ENCODE results near the gene ZDHHC20.

GRCh38 chr13:21405309-21405708 is 53.8 kb downstream of the ZDHHC20 start:
- no peak for TF ChIP-seq POLR2AphosphoS2 (IDR thresholded peaks at IDR 0.05; ENCODE audit: low read depth, low read length)
- TF ChIP-seq EP300 (IDR thresholded peaks at IDR 0.05; ENCODE audit: borderline replicate concordance in 1 of 2, control insufficient read depth in 1 of 2, low read depth in 2 of 2, low read length in 2 of 2): no peak
- no peak for TF ChIP-seq RB1 (IDR thresholded peaks at IDR 0.05; ENCODE audit: borderline replicate concordance)
- no peak for TF ChIP-seq SRF (IDR thresholded peaks at IDR 0.05; ENCODE audit: low read depth in 2 of 2, low read length in 2 of 2)
- no peak for TF ChIP-seq SIN3A (IDR thresholded peaks at IDR 0.05; ENCODE audit: low read depth, low read length)
- TF ChIP-seq JUNB (IDR thresholded peaks at IDR 0.05): no peak
- no peak for TF ChIP-seq RAD21 (IDR thresholded peaks at IDR 0.05; ENCODE audit: insufficient read depth, low read depth, low read length)
- TF ChIP-seq HDAC2 (IDR thresholded peaks at IDR 0.05): no peak
- no peak for TF ChIP-seq EGR1 (IDR thresholded peaks at IDR 0.05; ENCODE audit: borderline replicate concordance in 1 of 2, low read depth in 2 of 2, low read length in 2 of 2)
- no peak for TF ChIP-seq YY1 (IDR thresholded peaks at IDR 0.05; ENCODE audit: low read depth, low read length)
- TF ChIP-seq FOS (IDR thresholded peaks at IDR 0.05; ENCODE audit: borderline replicate concordance, extremely low read depth, insufficient read length): no peak
